Stimulated activated memory B cell treated with anti-CD40 and anti-IgM and Interleukin-4, amounts not matched to agents 10 μg/mL and 1 μg/mL and 100 μg/mL, for 72 hours (primary cell): ENCODE data around the gene DNER.
"Not testable (repeated sequence)": the region's sequence is repeated elsewhere in the genome, so short reads cannot be mapped to it uniquely, and the experiment has no call there.

ENCODE experiments used
- ATAC-seq: fragments of 150-1000 bp; cut with Tn5 transposase; 2 replicates; pipeline ENCODE4 v1.10.0; 2021
- H3K27ac Mint-ChIP-seq: one replicate; pipeline ENCODE4 v1.8.0; 2022; ENCODE audit warnings: mild to moderate bottlenecking, mixed read lengths
- H3K27me3 Mint-ChIP-seq: one replicate; pipeline ENCODE4 v1.8.0; 2022; ENCODE audit warnings: mixed read lengths
- H3K36me3 Mint-ChIP-seq: one replicate; pipeline ENCODE4 v1.8.0; 2022; ENCODE audit warnings: mixed read lengths
- H3K4me1 Mint-ChIP-seq: one replicate; pipeline ENCODE4 v1.8.0; 2022; ENCODE audit warnings: mixed read lengths
- H3K4me3 Mint-ChIP-seq: one replicate; pipeline ENCODE4 v1.8.0; 2022; ENCODE audit warnings: mild to moderate bottlenecking, moderate library complexity, mixed read lengths
- H3K9me3 Mint-ChIP-seq: one replicate; pipeline ENCODE4 v1.8.0; 2022; ENCODE audit warnings: mixed read lengths

The DNER gene

DNA sequence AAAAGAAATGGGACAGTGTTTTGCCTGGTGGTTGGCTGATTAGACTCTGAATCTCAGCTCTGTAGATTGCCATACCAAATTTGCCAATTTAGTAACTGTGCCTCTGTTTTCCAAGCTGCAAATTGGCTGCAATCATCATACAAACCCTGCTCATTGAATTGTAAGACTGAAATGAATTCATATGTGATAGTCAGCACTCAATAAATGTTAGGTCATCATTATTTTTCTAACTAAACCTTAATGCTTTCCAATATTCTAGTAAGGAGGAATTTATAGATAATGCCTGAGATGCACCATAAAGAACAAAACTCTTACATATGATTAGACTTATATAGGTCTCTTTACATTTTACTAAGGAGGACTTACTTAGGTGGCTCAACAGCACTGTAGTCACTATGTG lies 85.3 kb downstream of the DNER start:
- H3K9me3 Mint-ChIP-seq, result no peaks in the 10 kb centered on the region

DNA sequence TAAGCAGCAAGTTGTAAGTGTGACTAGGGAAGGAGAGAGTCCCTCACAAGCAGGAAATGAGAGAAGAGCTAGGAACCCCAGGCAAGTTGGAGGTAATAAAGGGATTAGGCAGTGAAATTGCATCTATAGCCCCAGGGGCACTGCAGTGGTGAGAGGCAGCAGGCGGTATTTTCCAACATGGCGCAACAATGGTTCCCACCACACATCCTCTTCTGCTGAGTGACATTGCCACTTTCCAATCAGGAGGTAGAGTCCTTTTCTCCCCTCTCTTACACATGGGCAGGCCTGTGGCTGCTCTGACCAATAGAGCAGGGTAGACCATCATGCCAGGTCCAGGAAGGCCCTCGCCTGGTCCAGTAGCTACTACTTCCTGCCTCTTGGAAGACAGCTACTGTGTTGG lies 86.6 kb downstream of the DNER start:
- Mint-ChIP-seq H3K4me3 (no peak overlapping the region), H3K36me3 (no peaks in the 10 kb centered on the region), H3K27ac (no peak overlapping the region), H3K27me3 (peaks cover 10% of the 10 kb centered on the region), H3K4me1 (peaks cover 4% of the 10 kb centered on the region), H3K9me3 (peaks cover 4% of the 10 kb centered on the region)
- ATAC-seq, result no peak

More for the DNA sequence above, 85.3 kb downstream of the DNER start:
- no peaks in the 10 kb centered on the region for H3K36me3 Mint-ChIP-seq
- H3K27ac Mint-ChIP-seq, result no peak overlapping the region
- H3K4me3 Mint-ChIP-seq, result no peak overlapping the region
- ATAC-seq, result no peak
- peaks cover 4% of the 10 kb centered on the region for H3K4me1 Mint-ChIP-seq
- H3K27me3 Mint-ChIP-seq, result no peaks in the 10 kb centered on the region

DNA sequence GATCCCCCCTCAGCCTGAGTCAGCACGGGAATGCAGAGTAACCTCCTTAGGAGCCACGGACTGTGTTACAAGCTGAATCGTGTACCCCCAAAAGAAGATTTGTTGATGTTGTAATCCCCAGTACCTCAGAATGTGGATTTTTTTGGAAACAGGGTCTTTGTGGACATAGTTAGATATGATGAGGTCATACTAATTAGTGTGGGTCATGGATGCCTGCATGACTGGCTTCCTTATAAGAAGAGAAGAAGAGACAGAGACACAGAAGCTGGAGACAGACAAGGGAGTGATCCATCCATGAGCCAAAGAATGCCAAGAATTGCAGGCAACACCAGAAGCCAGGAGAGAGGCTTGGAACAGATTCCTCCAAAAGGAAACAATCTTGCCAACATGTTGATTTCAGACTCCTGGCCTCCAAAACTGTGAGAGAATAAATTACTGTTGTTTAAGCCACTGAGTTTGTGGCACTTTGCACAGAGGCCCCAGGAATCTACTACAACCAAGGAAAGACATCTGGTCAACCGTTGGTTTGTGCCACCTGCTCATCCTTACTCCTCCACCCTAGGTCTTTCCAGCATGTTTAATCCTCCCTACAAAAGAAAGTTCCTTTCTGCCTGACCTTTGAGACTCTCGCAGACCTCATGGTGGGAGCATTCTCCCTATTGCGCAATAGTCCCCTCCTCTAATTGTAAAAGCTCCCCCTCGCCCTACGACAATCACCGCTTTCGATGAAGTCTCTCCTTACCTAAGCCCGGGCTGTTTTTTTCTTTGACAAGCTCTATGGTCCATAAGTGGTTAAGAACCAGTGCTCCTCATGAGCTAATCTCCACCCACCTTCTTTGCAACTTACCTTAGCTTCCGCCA lies 91.6 kb downstream of the DNER start:
- H3K9me3 Mint-ChIP-seq, result peaks cover 4% of the 10 kb centered on the region
- no peak overlapping the region for H3K27ac Mint-ChIP-seq
- H3K27me3 Mint-ChIP-seq, result peaks cover 28% of the 10 kb centered on the region
- no peak for ATAC-seq
- no peaks in the 10 kb centered on the region for H3K36me3 Mint-ChIP-seq
- H3K4me3 Mint-ChIP-seq, result no peak overlapping the region
- H3K4me1 Mint-ChIP-seq, result peaks cover 6% of the 10 kb centered on the region

GRCh38 chr2:229620759-229621158 lies 93.6 kb downstream of the DNER start:
- no peak for ATAC-seq
- Mint-ChIP-seq H3K36me3 (no peaks in the 10 kb centered on the region), H3K4me3 (no peak overlapping the region), H3K27me3 (peaks cover 28% of the 10 kb centered on the region), H3K27ac (no peak overlapping the region), H3K9me3 (peaks cover 4% of the 10 kb centered on the region), H3K4me1 (peaks cover 6% of the 10 kb centered on the region)

GRCh38 chr2:229620289-229620688 lies 94.1 kb downstream of the DNER start:
- no peak for ATAC-seq
- Mint-ChIP-seq H3K4me1 (peaks cover 6% of the 10 kb centered on the region), H3K36me3 (no peaks in the 10 kb centered on the region), H3K9me3 (peaks cover 4% of the 10 kb centered on the region), H3K27me3 (peaks cover 28% of the 10 kb centered on the region), H3K27ac (no peak overlapping the region), H3K4me3 (no peak overlapping the region)

DNA sequence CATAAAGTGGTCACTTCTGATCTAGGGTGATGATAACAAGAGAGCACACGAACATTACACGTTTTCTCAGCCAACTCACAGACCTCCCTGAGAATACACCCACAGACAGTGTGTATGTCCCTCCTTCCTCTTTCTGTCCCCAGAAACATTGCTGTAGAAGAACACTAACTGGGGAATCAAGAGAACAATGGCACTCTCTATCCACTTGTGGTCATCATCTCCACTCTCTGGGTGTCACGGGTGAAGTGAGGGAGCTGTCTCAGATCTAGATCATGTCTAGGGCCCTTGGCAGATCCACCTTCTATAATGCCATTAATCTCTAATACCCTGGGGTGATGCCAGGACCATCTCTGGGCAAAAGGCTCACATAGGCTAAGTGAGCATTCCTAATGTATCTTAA lies 97.9 kb downstream of the DNER start:
- Mint-ChIP-seq H3K4me3 (no peak overlapping the region), H3K27ac (no peak overlapping the region), H3K27me3 (peaks cover 5% of the 10 kb centered on the region), H3K4me1 (peaks cover 6% of the 10 kb centered on the region), H3K9me3 (no peaks in the 10 kb centered on the region), H3K36me3 (no peaks in the 10 kb centered on the region)
- ATAC-seq, result no peak

DNA sequence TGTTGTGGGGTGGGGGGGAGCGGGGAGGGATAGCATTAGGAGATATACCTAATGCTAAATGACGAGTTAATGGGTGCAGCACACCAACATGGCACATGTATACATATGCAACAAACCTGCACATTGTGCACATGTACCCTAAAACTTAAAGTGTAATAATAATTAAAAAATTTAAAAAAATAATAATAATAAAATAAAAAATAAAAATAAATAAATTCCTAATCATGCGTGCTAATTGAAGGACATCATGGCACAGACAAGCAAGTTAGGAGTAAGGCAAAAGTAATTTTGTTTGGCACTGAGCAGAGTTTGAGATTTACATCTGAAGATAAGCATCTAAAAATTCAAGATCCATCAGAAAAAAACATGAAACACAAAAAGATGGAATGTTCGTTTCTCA lies 100.3 kb downstream of the DNER start:
- not testable (repeated sequence) for H3K4me3 Mint-ChIP-seq, H3K4me1 Mint-ChIP-seq, H3K36me3 Mint-ChIP-seq, ATAC-seq, H3K27ac Mint-ChIP-seq, H3K27me3 Mint-ChIP-seq, H3K9me3 Mint-ChIP-seq

- Mint-ChIP-seq H3K4me1 (no peaks in the 10 kb centered on the region), H3K4me3 (no peak overlapping the region), H3K27ac (no peak overlapping the region), H3K36me3 (no peaks in the 10 kb centered on the region), H3K9me3 (no peaks in the 10 kb centered on the region), H3K27me3 (no peaks in the 10 kb centered on the region)
- ATAC-seq, result no peak
These were observed 101.9 kb downstream of the DNER start for GRCh38 chr2:229612384-229612971.

DNA sequence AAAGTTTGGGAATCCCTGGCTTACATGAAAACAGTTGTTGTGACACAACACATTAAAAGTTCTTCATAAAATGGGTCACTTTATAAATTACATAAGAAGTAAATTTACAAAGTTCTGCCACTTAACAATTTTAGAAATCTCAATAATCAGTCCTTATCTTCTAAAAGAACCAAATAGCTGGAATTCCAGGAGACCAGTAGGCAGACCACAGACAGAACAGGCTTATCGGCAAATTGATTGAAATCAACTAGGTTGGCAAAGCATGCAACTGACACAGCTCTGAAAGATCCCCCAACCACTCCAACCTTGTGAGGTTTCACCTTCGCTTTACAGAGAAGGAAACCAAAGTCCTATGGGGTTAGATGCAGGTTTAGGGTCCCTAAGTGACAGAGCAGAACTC lies 103.0 kb downstream of the DNER start:
- H3K27me3 Mint-ChIP-seq, result no peaks in the 10 kb centered on the region
- H3K27ac Mint-ChIP-seq, result no peak overlapping the region
- no peaks in the 10 kb centered on the region for H3K4me1 Mint-ChIP-seq
- H3K4me3 Mint-ChIP-seq, result no peak overlapping the region
- no peaks in the 10 kb centered on the region for H3K36me3 Mint-ChIP-seq
- ATAC-seq, result no peak
- H3K9me3 Mint-ChIP-seq, result no peaks in the 10 kb centered on the region

DNA sequence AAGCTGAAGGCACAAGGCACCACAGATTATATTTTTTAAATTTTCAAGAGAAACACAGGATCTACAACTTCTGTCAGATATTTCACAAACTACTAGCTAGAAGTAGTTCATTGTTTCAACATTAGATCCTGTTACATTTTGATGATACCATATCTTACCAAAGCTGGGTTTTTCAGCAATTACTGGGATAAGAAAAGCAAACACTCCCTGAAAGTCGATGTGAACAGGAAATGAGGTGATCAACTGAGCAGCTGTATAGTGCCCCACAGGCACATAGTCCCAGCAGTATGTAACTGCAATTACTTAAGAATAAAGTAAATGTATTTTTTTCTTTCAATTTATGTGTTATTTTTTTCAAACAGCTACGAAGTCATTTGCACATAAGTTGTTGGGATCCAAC lies 103.5 kb downstream of the DNER start:
- Mint-ChIP-seq H3K9me3 (no peaks in the 10 kb centered on the region), H3K27ac (no peak overlapping the region), H3K27me3 (no peaks in the 10 kb centered on the region), H3K4me3 (no peak overlapping the region), H3K4me1 (no peaks in the 10 kb centered on the region), H3K36me3 (no peaks in the 10 kb centered on the region)
- ATAC-seq, result no peak

DNA sequence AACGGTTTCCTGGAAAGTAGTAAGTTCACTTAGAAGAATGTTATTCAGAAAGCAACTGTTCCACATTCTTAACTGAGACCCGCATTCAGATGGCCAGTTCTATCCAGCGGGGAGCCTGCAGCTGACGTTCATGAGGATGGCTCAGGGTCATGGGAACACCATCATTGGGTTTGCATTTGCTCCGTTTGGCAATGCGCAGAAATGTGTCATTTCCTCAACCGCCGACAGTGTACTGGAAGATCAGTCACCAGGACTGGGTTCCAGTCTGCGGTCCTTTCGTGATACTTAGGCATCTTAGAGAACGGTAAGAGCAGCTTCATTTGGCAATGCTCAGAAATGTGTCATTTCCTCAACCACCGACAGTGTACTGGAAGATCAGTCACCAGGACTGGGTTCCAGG lies 104.0 kb downstream of the DNER start:
- no peak for ATAC-seq
- no peak overlapping the region for H3K4me3 Mint-ChIP-seq
- no peaks in the 10 kb centered on the region for H3K4me1 Mint-ChIP-seq

DNA sequence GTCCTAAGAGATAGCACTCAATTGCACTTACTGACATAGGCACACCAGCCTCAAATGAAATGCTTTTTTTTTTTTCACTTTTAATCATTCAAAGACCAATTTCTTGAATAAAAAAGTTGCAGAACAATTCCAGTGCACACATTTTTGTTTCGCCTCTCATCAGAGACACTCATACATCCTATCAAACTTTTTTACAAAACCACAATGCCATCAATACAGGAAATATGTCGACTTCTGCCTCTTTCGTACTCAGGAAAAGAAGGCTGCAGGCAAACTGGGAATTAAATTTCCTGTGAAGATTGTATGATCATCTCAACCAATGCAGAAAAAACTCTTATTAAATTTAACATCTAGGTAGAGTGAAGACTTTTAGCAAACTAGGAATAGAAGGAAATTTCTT lies 112.4 kb downstream of the DNER start:
- Mint-ChIP-seq H3K27me3 (peaks cover 24% of the 10 kb centered on the region), H3K36me3 (no peaks in the 10 kb centered on the region), H3K9me3 (no peaks in the 10 kb centered on the region), H3K27ac (no peak overlapping the region), H3K4me3 (no peak overlapping the region), H3K4me1 (no peaks in the 10 kb centered on the region)
- ATAC-seq, result no peak

More for the DNA sequence above, 104.0 kb downstream of the DNER start:
- Mint-ChIP-seq H3K27ac (no peak overlapping the region), H3K9me3 (no peaks in the 10 kb centered on the region), H3K36me3 (no peaks in the 10 kb centered on the region), H3K27me3 (no peaks in the 10 kb centered on the region)

DNA sequence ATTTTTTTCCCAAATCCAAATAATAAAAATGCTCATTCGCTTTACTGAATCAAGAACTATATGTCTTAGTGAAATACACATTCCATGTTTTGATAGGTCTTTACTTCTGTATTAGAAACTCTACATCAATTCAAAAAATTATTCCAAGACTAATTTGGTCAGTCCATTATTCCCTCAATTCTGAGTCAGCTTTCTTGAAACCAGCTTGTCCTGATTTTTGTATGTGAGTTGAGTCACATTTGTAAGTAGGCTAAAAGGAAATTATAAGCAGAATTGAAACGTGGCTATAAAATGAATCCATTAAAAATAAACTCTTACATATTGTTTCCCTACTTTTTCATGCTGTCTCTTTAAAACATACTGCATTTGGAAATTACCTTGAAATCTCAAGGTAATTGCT lies 113.0 kb downstream of the DNER start:
- Mint-ChIP-seq H3K27me3 (peaks cover 24% of the 10 kb centered on the region), H3K27ac (no peak overlapping the region), H3K4me3 (no peak overlapping the region), H3K4me1 (no peaks in the 10 kb centered on the region), H3K9me3 (no peaks in the 10 kb centered on the region), H3K36me3 (no peaks in the 10 kb centered on the region)
- no peak for ATAC-seq

DNA sequence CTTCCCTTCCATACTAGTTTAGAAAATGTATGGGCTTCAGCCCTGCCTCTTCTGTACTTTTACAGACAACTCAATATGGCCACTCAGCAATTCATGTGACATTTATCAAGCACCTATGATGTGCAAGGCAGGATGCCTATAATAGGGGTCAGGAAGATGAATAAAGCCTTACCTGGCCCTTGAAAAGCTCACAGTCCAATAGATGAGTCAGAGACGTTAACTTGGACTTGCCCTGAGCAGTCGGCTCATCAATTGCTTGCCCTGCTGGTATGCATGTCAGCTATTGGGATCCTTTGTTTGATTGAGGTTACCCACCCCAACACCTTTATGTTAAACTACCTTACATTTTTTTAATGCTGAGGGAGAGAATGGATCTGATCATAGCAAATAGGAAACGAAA lies 116.1 kb downstream of the DNER start:
- H3K27ac Mint-ChIP-seq, result no peak overlapping the region
- H3K36me3 Mint-ChIP-seq, result no peaks in the 10 kb centered on the region
- peaks cover 40% of the 10 kb centered on the region for H3K27me3 Mint-ChIP-seq
- H3K9me3 Mint-ChIP-seq, result no peaks in the 10 kb centered on the region
- H3K4me1 Mint-ChIP-seq, result no peaks in the 10 kb centered on the region
- no peak for ATAC-seq
- H3K4me3 Mint-ChIP-seq, result no peak overlapping the region

GRCh38 chr2:229596796-229597195 lies 117.6 kb downstream of the DNER start:
- Mint-ChIP-seq H3K27me3 (peaks cover 38% of the 10 kb centered on the region), H3K4me3 (no peak overlapping the region), H3K27ac (no peak overlapping the region), H3K36me3 (no peaks in the 10 kb centered on the region), H3K9me3 (no peaks in the 10 kb centered on the region), H3K4me1 (no peaks in the 10 kb centered on the region)
- ATAC-seq, result no peak

DNA sequence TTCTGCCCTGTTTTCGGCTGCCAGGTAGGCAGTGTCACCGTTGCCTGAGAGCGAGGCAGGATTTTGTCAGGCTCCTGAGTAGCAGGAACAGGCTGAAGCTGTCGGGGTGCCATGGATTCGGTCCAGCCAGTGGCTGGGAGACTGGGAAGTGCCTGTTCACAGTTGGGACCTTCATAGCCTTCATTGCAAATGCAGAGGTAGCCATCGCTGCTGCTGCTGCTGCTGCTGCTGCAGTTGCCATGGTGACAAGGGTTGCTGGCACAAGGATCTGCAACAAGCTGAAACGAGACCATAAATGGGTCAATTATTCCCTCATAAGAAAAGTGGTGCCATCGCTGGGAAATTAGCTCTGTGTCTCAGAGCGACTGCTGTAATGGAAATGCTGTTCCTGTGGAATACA lies 122.7 kb downstream of the DNER start:
- no peak overlapping the region for H3K4me3 Mint-ChIP-seq
- peaks cover 4% of the 10 kb centered on the region for H3K4me1 Mint-ChIP-seq
- no peak overlapping the region for H3K27ac Mint-ChIP-seq
- no peaks in the 10 kb centered on the region for H3K36me3 Mint-ChIP-seq
- ATAC-seq, result no peak
- H3K27me3 Mint-ChIP-seq, result peaks cover 35% of the 10 kb centered on the region
- no peaks in the 10 kb centered on the region for H3K9me3 Mint-ChIP-seq
